C4-2B (cell line): ENCODE measurements around the gene ORM1.

Experiments
- H3K27ac ChIP-seq: fragments of 450-650 bp; 2 replicates; pipeline ENCODE4 v1.5.1; 2017
- CTCF ChIP-seq: fragments of 450-650 bp; conservative IDR thresholded peaks from 2 replicates; pipeline ENCODE4 v1.5.1; 2017; ENCODE audit warnings: mild to moderate bottlenecking
- ZFX ChIP-seq: fragments of 450-650 bp; IDR thresholded peaks from 2 replicates; pipeline ENCODE4 v1.6.1; 2017

Gene ORM1

GRCh38 chr9:114279693-114280092 is 43.2 kb upstream of the ORM1 start:
- no peak overlapping the region for H3K27ac ChIP-seq
- no peak for TF ChIP-seq ZFX
- TF ChIP-seq CTCF: no peak

GRCh38 chr9:114280636-114281472 is 42.0 kb upstream of the ORM1 start:
- TF ChIP-seq CTCF: no peak
- no peak for TF ChIP-seq ZFX
- no peak overlapping the region for H3K27ac ChIP-seq

- no peak overlapping the region for H3K27ac ChIP-seq
- TF ChIP-seq ZFX: no peak
- TF ChIP-seq CTCF: no peak
These were observed 41.3 kb upstream of the ORM1 start for GRCh38 chr9:114281473-114282103.

GRCh38 chr9:114282104-114282485 is 40.8 kb upstream of the ORM1 start:
- TF ChIP-seq CTCF (no peak), ZFX (no peak)
- no peak overlapping the region for H3K27ac ChIP-seq

GRCh38 chr9:114282507-114282906 is 40.4 kb upstream of the ORM1 start:
- no peak for TF ChIP-seq CTCF
- TF ChIP-seq ZFX: no peak
- no peak overlapping the region for H3K27ac ChIP-seq

- H3K27ac ChIP-seq: no peak overlapping the region
- TF ChIP-seq ZFX: no peak
- TF ChIP-seq CTCF: no peak
These were observed 40.0 kb upstream of the ORM1 start for GRCh38 chr9:114282926-114283325.

- TF ChIP-seq CTCF (no peak), ZFX (no peak)
- H3K27ac ChIP-seq: no peak overlapping the region
These were observed 39.3 kb upstream of the ORM1 start for GRCh38 chr9:114283551-114284111.
